ENCODE measurements around the gene PLEKHG2. TPM values are rescaled to one million over a fixed set of nuclear protein-coding genes. Genes with fewer than 3 reads are reported as not detected.

The PLEKHG2 gene
- polyA plus RNA-seq, 1 donor from 2014 or later: 6.5 TPM

DNA sequence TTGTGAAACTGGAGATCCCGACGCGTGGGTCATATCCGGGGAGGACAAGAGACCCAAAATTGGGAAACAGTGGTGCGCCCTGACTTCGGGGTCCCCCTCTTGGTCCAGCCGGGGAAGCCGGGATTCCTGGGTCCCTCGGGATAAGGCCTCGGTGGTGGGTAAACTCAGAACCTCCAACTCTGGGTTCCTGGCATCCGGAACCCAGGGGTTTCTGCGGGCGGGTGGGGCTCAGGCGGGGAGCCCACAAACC, 5.1 kb upstream of the PLEKHG2 start:
- peaks cover 28 to 34% (median 28%) of the 10 kb centered on the region in 3 donors for H3K4me1 Mint-ChIP-seq
- H3K9me3 Mint-ChIP-seq: peaks cover 0 to 2% (median 0%) of the 10 kb centered on the region in 3 donors
- peaks cover 2% of the 10 kb centered on the region for H3K27me3 Mint-ChIP-seq
- peaks cover 19% of the 10 kb centered on the region for H3K36me3 Mint-ChIP-seq
- H3K27ac Mint-ChIP-seq: peak overlapping the region; percentile 99 to 100 (median 100)
- H3K4me3 Mint-ChIP-seq: peak overlapping the region; percentile 95 to 99 (median 96)

DNA sequence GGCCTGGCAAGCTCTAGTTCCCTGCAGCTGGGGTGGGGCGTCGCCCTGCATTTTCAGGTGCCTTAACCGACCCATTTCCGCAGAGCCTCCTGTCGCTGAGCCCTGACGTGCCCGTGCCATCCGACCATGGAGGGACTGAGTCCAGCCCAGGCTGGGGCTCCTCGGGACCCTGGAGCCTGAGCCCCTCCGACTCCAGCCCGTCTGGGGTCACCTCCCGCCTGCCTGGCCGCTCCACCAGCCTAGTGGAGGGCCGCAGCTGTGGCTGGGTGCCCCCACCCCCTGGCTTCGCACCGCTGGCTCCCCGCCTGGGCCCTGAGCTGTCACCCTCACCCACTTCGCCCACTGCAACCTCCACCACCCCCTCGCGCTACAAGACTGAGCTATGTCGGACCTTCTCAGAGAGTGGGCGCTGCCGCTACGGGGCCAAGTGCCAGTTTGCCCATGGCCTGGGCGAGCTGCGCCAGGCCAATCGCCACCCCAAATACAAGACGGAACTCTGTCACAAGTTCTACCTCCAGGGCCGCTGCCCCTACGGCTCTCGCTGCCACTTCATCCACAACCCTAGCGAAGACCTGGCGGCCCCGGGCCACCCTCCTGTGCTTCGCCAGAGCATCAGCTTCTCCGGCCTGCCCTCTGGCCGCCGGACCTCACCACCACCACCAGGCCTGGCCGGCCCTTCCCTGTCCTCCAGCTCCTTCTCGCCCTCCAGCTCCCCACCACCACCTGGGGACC, 4.6 kb upstream of the PLEKHG2 start:
- peaks cover 2% of the 10 kb centered on the region for H3K27me3 Mint-ChIP-seq
- H3K36me3 Mint-ChIP-seq: peaks cover 19% of the 10 kb centered on the region

DNA sequence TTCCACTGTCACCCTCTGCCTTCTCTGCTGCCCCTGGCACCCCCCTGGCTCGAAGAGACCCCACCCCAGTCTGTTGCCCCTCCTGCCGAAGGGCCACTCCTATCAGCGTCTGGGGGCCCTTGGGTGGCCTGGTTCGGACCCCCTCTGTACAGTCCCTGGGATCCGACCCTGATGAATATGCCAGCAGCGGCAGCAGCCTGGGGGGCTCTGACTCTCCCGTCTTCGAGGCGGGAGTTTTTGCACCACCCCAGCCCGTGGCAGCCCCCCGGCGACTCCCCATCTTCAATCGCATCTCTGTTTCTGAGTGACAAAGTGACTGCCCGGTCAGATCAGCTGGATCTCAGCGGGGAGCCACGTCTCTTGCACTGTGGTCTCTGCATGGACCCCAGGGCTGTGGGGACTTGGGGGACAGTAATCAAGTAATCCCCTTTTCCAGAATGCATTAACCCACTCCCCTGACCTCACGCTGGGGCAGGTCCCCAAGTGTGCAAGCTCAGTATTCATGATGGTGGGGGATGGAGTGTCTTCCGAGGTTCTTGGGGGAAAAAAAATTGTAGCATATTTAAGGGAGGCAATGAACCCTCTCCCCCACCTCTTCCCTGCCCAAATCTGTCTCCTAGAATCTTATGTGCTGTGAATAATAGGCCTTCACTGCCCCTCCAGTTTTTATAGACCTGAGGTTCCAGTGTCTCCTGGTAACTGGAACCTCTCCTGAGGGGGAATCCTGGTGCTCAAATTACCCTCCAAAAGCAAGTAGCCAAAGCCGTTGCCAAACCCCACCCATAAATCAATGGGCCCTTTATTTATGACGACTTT, 3.9 kb upstream of the PLEKHG2 start:
- H3K4me1 Mint-ChIP-seq: peaks cover 29 to 35% (median 29%) of the 10 kb centered on the region in 3 donors
- H3K4me3 Mint-ChIP-seq: peak overlapping the region; percentile 95 to 99 (median 96)
- peak overlapping the region; percentile 99 to 100 (median 100) for H3K27ac Mint-ChIP-seq
- peaks cover 2% of the 10 kb centered on the region for H3K27me3 Mint-ChIP-seq
- peaks cover 0 to 2% (median 0%) of the 10 kb centered on the region in 3 donors for H3K9me3 Mint-ChIP-seq
- peaks cover 19% of the 10 kb centered on the region for H3K36me3 Mint-ChIP-seq

More for the DNA sequence above, 4.6 kb upstream of the PLEKHG2 start:
- Mint-ChIP-seq H3K4me3 (peak overlapping the region; percentile 95 to 99 (median 96)), H3K4me1 (peaks cover 28 to 34% (median 29%) of the 10 kb centered on the region in 3 donors), H3K9me3 (peaks cover 0 to 2% (median 0%) of the 10 kb centered on the region in 3 donors), H3K27ac (peak overlapping the region; percentile 99 to 100 (median 100))

DNA sequence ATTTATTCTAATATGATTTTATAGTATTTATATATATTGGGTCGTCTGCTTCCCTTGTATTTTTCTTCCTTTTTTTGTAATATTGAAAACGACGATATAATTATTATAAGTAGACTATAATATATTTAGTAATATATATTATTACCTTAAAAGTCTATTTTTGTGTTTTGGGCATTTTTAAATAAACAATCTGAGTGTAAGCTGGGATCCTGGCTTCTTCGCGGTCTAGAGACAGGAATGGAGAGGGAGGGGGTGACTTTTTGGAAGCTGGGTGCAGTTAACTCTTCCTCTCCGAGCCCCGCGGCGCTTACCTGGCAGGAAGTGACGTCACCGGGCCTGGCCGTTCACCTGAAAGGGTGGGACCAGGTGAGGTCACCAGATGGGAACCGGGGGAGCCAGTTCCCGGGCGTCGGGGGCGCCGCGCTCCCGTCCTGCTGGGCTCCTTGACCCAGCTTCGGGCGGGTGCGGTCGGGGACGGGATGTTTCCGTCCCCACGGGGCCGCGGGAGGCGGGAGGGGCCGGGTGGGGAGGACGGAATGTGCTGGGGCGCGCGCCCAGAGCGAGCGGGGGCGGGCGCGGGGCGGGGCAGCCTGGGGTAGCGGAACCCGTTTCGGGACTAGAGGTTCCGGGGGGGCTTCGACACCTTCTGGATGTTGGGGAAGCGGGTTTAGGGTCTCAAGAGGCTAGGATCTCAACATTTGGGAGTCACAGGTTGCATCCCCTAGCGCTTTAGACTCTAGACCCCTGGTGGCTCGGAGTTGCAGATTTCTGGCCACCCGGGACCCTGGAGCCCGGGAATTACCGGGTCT, 3.1 kb upstream of the PLEKHG2 start:
- H3K36me3 Mint-ChIP-seq: peaks cover 19% of the 10 kb centered on the region
- H3K27ac Mint-ChIP-seq: peak overlapping the region; percentile 100
- H3K4me3 Mint-ChIP-seq: peak overlapping the region; percentile 96 to 99 (median 97)
- peaks cover 2% of the 10 kb centered on the region for H3K27me3 Mint-ChIP-seq
- peaks cover 0 to 2% (median 0%) of the 10 kb centered on the region in 3 donors for H3K9me3 Mint-ChIP-seq
- H3K4me1 Mint-ChIP-seq: peaks cover 26 to 33% (median 32%) of the 10 kb centered on the region in 3 donors

DNA sequence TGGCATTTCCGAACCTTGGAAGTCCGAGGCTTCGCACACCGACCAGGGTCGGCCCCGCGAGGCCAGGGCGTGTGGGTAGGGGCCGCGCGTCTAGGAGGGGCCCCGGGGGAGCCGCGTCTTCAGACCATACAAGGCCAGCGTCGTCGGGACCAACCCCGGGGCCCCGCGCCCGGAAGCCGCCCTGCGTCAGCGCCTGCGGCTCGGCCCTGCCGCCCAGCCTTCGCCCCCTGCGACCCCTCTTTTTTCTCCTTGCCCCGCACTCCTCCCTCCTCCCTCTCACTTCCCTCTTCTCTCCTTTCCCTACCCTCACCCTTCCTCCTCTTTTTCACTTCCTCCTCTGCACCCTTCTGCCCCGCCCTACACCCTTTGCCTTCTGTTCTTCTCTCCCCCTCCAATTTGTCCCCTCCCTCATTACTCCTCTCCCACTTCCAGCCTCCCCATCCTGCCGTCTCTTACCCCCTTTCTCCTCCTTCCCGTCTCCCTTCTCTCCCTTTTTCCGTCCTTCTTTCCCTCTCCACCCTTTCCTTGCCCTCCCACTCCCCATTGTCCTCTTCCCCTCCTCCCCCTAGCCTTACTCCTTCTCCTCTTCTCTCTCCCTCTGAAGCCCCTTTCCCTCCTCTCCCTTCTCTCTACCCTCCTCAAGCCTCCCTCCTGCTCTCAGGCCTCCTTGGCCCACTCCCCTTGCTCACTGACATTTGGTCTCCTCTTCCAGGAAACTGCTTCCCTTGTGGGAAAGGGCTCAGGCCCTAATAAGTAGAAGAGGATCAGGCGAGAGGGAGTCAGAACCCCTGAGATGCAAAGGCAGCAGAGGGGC, 2.2 kb upstream of the PLEKHG2 start:
- Mint-ChIP-seq H3K9me3 (peaks cover 0 to 2% (median 0%) of the 10 kb centered on the region in 3 donors), H3K4me3 (peak overlapping the region; percentile 94 to 97 (median 96)), H3K4me1 (peaks cover 26 to 30% (median 29%) of the 10 kb centered on the region in 3 donors), H3K36me3 (peaks cover 19% of the 10 kb centered on the region), H3K27me3 (peaks cover 2% of the 10 kb centered on the region), H3K27ac (peak overlapping the region; percentile 100)

DNA sequence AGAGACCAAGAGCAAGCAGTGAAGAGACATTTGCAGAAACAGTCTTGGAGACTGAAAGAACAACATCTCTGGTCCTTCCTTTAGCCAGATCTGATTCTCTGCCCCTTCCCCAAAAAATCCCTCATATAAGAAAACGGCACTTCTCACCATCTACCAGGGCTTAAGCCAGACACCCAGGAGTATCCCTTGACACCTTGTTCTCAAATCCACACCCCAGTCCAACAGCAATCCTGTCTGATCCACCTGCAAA, 1.7 kb upstream of the PLEKHG2 start:
- H3K36me3 Mint-ChIP-seq: peaks cover 19% of the 10 kb centered on the region
- peaks cover 0 to 2% (median 0%) of the 10 kb centered on the region in 3 donors for H3K9me3 Mint-ChIP-seq
- peak overlapping the region; percentile 100 for H3K27ac Mint-ChIP-seq
- H3K4me3 Mint-ChIP-seq: peak overlapping the region; percentile 94 to 97 (median 96)
- peaks cover 2% of the 10 kb centered on the region for H3K27me3 Mint-ChIP-seq
- H3K4me1 Mint-ChIP-seq: peaks cover 23 to 27% (median 26%) of the 10 kb centered on the region in 3 donors

DNA sequence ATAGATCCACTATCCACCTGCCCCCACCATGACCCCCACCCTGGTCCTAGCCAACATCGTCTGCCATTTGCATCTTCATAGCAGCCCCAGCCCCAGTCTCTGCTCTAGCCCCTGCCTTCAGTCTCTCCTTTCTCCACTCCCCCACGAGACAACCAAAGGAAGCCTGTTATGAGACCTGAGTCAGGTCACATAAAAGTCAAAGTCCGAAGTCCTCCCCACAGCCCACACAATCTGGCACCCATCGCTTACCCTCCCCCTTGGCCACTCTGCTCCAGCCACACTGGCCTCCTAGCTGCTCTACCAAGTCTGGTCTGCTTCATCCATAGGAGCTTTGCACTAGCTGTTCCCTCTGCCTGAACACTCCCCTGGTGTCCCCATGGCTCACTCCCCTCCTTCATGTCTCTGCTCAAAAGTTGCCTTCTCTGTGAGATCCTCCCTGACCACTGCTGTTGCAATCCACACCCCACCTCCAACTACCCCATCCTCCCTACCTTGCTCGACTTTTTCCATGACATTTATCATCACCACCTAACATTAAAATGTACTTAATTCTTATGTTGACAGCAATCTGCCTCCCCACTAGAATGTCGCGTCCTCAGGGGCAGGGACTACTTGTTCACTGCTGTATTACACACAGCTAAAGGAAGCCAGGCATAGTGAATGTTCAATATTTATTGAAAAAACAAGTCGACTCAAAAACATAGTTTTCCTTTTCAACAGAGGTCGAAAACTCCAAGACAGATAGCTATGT, 1.2 kb upstream of the PLEKHG2 start:
- Mint-ChIP-seq H3K4me1 (peaks cover 23 to 25% (median 24%) of the 10 kb centered on the region in 3 donors), H3K36me3 (peaks cover 19% of the 10 kb centered on the region), H3K4me3 (peak overlapping the region; percentile 94 to 97 (median 96)), H3K9me3 (peaks cover 0 to 2% (median 0%) of the 10 kb centered on the region in 3 donors), H3K27me3 (peaks cover 2% of the 10 kb centered on the region), H3K27ac (peak overlapping the region; percentile 100)

DNA sequence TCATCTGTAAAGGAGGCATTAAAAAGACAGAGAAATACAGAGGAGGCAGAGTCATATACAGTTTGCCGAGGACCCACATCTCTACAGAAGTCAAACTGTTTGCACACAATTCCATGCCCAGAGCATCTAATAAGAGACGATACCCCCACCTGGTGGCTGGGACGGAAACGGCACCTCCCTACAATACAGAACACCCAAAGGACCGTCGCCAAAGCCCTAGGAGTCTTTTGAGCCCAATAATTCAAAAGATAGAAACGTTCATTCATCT, 703 bp upstream of the PLEKHG2 start:
- Mint-ChIP-seq H3K27me3 (peaks cover 2% of the 10 kb centered on the region), H3K4me3 (peak overlapping the region; percentile 94 to 97 (median 96)), H3K27ac (peak overlapping the region; percentile 100), H3K36me3 (peaks cover 19% of the 10 kb centered on the region), H3K4me1 (peaks cover 23 to 25% (median 23%) of the 10 kb centered on the region in 3 donors), H3K9me3 (peaks cover 0 to 2% (median 0%) of the 10 kb centered on the region in 3 donors)

DNA sequence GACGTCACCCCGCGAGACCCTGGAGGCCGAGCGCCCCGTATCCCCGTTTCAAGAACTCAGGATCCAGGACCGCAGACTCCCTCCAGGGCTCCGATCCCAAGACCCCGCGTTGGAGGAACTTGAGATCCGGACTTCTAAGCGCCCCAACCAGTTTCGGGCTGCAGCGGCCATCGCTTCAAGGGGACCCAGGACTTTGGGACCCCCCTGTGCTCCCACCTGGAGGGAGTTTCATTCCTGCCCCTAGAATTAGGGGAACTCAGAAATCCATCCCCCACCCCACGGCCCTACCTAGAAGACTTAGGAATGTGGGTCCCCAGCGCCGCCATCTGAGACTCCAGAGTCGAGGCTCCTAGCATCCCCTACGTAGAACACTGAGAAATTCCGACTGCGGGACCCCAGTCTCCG, 400 bp downstream of the PLEKHG2 start:
- peak overlapping the region; percentile 100 for H3K27ac Mint-ChIP-seq
- H3K4me1 Mint-ChIP-seq: peaks cover 23 to 26% (median 25%) of the 10 kb centered on the region in 3 donors
- H3K27me3 Mint-ChIP-seq: peaks cover 2% of the 10 kb centered on the region
- H3K36me3 Mint-ChIP-seq: peaks cover 14% of the 10 kb centered on the region
- peak overlapping the region; percentile 94 to 97 (median 96) for H3K4me3 Mint-ChIP-seq
- H3K9me3 Mint-ChIP-seq: peaks cover 0 to 2% (median 0%) of the 10 kb centered on the region in 3 donors

DNA sequence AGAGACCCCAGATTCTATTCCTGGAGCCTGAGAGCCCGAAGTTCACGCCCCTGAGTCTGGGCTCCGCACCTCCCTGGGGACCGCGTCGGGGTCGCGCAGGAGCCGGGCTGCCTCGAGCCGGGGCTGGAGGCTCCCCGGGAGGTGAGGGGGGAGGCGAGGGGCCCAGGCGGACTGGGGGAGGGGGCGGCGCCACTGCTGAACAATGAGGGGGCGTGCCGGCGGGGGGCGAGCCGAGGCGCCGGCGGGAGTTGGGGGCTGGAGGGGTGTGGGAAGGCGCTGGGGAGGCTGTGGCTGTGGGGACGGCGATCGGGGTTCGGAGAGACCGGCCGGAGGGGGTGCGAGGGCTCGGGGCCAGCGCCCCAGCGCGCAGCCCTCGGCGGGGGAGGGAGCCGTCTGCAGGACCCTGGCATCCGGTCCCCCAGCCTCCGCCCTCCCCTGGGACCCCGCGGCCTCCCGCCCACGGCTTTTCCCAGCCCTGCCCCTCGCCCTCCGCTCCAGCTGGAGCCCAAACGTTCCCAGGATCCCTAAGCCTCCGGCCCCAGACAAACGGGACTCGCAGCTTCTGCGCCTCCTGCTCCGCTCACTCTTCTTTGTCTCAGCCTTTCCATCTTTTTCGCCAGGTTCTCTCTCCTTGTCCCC, 922 bp downstream of the PLEKHG2 start:
- Mint-ChIP-seq H3K36me3 (peaks cover 10% of the 10 kb centered on the region), H3K4me1 (peaks cover 23 to 26% (median 25%) of the 10 kb centered on the region in 3 donors), H3K9me3 (peaks cover 0 to 2% (median 0%) of the 10 kb centered on the region in 3 donors), H3K27me3 (peaks cover 2% of the 10 kb centered on the region), H3K4me3 (peak overlapping the region; percentile 94 to 97 (median 96)), H3K27ac (peak overlapping the region; percentile 100)

DNA sequence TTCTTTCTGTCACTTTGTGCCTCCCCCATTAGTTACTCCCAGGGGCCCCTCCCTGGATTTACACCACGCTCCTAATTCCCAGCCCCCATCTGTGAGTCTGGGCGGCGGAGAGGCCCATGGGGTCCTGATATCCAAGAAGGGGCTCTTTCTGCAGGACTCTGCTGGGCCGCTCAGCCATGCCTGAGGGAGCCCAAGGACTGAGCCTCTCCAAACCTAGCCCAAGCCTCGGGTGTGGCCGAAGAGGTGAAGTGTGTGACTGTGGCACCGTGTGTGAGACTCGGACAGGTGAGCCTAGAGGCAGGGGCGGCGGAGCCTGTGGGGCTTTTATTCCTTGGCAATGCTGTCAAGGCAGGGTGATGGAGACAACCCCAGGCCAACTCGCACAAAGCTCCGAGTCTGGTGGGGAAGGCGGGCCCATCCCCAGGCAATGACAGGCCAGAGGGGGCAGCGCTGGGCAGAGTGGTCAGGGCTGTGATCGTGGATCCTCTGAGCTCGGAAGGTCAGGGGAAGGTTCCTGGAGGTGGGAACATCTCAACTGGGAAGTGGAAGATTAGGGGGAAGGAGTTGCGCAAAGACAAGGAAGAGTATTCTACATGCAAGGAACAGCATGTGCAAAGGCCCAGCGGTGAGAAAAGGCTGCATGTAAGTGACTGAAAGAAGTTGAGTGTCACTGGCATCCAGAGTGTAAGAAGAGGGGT, 1.6 kb downstream of the PLEKHG2 start:
- Mint-ChIP-seq H3K27ac (peak overlapping the region; percentile 80 to 100 (median 95)), H3K9me3 (peaks cover 0 to 2% (median 0%) of the 10 kb centered on the region in 3 donors), H3K4me3 (peak overlapping the region; percentile 81 to 94 (median 85)), H3K36me3 (peaks cover 4% of the 10 kb centered on the region), H3K27me3 (peaks cover 2% of the 10 kb centered on the region), H3K4me1 (peaks cover 23 to 25% (median 24%) of the 10 kb centered on the region in 3 donors)

DNA sequence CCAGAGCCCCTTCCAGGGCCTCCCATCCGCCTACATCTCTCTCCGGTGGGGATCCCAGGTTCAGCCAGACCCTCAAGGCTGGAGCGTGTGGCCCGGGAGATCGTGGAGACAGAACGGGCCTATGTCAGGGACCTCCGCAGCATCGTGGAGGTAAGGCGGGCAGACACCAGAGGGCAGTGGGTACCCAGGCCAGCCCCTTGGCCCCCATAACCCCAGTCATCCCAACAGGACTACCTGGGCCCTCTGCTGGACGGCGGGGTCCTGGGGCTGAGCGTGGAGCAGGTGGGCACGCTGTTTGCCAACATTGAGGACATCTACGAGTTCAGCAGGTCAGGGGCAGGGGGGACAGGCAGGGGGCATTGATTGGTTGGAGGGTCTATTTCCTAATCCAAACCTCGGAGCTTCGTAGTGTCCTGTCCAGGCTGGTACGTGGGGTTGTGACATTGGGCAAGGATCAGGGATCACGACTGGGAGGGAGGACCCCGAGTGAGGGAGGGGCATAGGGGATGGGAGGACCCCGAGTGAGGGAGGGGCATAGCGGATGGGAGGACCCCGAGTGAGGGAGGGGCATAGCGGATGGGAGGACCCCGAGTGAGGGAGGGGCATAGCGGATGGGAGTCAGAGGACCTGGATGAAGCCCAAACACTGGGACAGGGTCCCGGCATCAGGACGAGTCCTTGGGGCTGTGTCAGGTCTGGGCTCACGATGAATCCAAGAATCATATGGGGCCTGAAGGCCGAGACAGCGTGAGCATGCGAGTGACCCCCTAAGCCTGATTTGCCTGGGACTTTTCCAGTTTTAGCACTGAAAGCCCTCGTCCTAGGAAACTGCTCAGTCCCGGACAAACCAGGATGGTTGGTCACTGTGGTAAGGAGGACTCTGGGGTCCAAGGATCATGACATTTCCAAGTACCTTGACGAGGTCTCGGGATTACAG, 2.9 kb downstream of the PLEKHG2 start:
- Mint-ChIP-seq H3K4me1 (peaks cover 22 to 24% (median 23%) of the 10 kb centered on the region in 3 donors), H3K36me3 (peaks cover 4% of the 10 kb centered on the region), H3K4me3 (peak overlapping the region in 3 of 4 donors; percentile 35 to 83 (median 46)), H3K9me3 (peaks cover 0 to 2% (median 0%) of the 10 kb centered on the region in 3 donors), H3K27me3 (peaks cover 2% of the 10 kb centered on the region), H3K27ac (peak overlapping the region in 2 of 3 donors; percentile 74 to 95)

Measured in IgD-negative memory B cell (primary cell).